Mammary epithelial cell (primary cell): ENCODE data around the gene SHANK3.

Source experiments
- EZH2 ChIP-seq: IDR thresholded peaks from 2 replicates; pipeline ENCODE4 v1.6.1; 2012; ENCODE audit warnings: low read length, inconsistent platforms, borderline replicate concordance
- TF ChIP-seq, protein P1 (sequence below), 2 donors: IDR thresholded peaks in 1 of 2; conservative IDR thresholded peaks in 1 of 2; 2 replicates each; pipeline ENCODE4 v1.5.1; 2011 to 2012; ENCODE audit warnings: inconsistent platforms in 2 of 2, low read length in 2 of 2, mild to moderate bottlenecking in 2 of 2, control low read depth in 1 of 2, low read depth in 1 of 2; ENCODE audit not compliant: insufficient read depth in 1 of 2; ENCODE audit errors: extremely low read depth in 1 of 2

GRCh38 chr22:50722048-50722701 lies 49.6 kb downstream of the SHANK3 start:
- TF ChIP-seq, protein P1, sequence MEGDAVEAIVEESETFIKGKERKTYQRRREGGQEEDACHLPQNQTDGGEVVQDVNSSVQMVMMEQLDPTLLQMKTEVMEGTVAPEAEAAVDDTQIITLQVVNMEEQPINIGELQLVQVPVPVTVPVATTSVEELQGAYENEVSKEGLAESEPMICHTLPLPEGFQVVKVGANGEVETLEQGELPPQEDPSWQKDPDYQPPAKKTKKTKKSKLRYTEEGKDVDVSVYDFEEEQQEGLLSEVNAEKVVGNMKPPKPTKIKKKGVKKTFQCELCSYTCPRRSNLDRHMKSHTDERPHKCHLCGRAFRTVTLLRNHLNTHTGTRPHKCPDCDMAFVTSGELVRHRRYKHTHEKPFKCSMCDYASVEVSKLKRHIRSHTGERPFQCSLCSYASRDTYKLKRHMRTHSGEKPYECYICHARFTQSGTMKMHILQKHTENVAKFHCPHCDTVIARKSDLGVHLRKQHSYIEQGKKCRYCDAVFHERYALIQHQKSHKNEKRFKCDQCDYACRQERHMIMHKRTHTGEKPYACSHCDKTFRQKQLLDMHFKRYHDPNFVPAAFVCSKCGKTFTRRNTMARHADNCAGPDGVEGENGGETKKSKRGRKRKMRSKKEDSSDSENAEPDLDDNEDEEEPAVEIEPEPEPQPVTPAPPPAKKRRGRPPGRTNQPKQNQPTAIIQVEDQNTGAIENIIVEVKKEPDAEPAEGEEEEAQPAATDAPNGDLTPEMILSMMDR (conservative IDR thresholded peaks at IDR 0.05 in 1 of 2, IDR thresholded peaks at IDR 0.05 in 1 of 2; ENCODE audit: extremely low read depth in 1 of 2, insufficient read depth in 1 of 2, low read depth in 1 of 2, low read length in 2 of 2) = no peak
- no peak for TF ChIP-seq EZH2
